Neural cell (in vitro differentiated cells): ENCODE measurements around the gene ARHGAP40. TPM values are rescaled to one million over a fixed set of nuclear protein-coding genes. Genes with fewer than 3 reads are reported as not detected.

Experiments
- H2AFZ ChIP-seq: fragments of 200-600, 300-800 bp; sonication (generic), shearing (Covaris generic); 2 replicates; pipeline ENCODE4 v1.6.0; 2014; ENCODE audit warnings: low read depth, mild to moderate bottlenecking, antibody characterized with exemption, low read length, moderate library complexity
- H3F3A ChIP-seq: fragments of 200-600 bp; shearing (Covaris generic); 2 replicates; pipeline ENCODE4 v1.6.1; 2016; ENCODE audit warnings: mild to moderate bottlenecking, moderate library complexity, mixed read lengths, antibody characterized with exemption, low read length; ENCODE audit not compliant: insufficient read depth, poor library complexity, severe bottlenecking
- H3K27ac ChIP-seq: fragments of 200-600, 300-800 bp; sonication (generic), shearing (Covaris generic); 2 replicates; pipeline ENCODE4 v1.5.1; 2014; ENCODE audit warnings: mild to moderate bottlenecking, low read length, moderate library complexity
- H3K27me3 ChIP-seq: fragments of 300-800, 200-600 bp; sonication (generic), shearing (Covaris generic); 2 replicates; pipeline ENCODE4 v1.6.0; 2014; ENCODE audit warnings: mild to moderate bottlenecking, low read depth, low read length, moderate library complexity; ENCODE audit not compliant: insufficient read depth
- H3K36me3 ChIP-seq: fragments of 300-800, 200-600 bp; sonication (generic), shearing (Covaris generic); 2 replicates; pipeline ENCODE4 v1.5.1; 2014; ENCODE audit warnings: mild to moderate bottlenecking, antibody characterized with exemption, low read length, moderate library complexity; ENCODE audit not compliant: insufficient read depth
- H3K4me2 ChIP-seq: fragments of 300-800, 200-600 bp; sonication (generic), shearing (Covaris generic); 2 replicates; pipeline ENCODE4 v1.6.0; 2014; ENCODE audit warnings: mild to moderate bottlenecking, low read length
- H3K4me3 ChIP-seq: fragments of 300-800, 200-600 bp; sonication (generic), shearing (Covaris generic); 2 replicates; pipeline ENCODE4 v1.5.1; 2014; ENCODE audit warnings: mild to moderate bottlenecking, low read length, moderate library complexity
- H3K79me2 ChIP-seq: fragments of 200-600 bp; shearing (Covaris generic); replicated peaks from 2 replicates; pipeline ENCODE4 v1.6.0; 2014; ENCODE audit warnings: mild to moderate bottlenecking, low read length, moderate library complexity; ENCODE audit not compliant: insufficient read depth
- H3K9ac ChIP-seq: fragments of 300-800, 200-600 bp; sonication (generic), shearing (Covaris generic); 2 replicates; pipeline ENCODE4 v1.6.1; 2016; ENCODE audit warnings: mild to moderate bottlenecking, low read length, mixed read lengths
- H3K9me2 ChIP-seq: fragments of 200-600 bp; shearing (Covaris generic); 2 replicates; pipeline ENCODE4 v1.6.1; 2016; ENCODE audit warnings: mild to moderate bottlenecking, low read length, mixed read lengths; ENCODE audit not compliant: insufficient read depth
- H3K9me3 ChIP-seq: fragments of 200-600, 300-800 bp; sonication (generic), shearing (Covaris generic); 2 replicates; pipeline ENCODE4 v1.6.1; 2016; ENCODE audit warnings: mild to moderate bottlenecking, mixed run types, low read length, moderate library complexity, mixed read lengths
- H4K20me1 ChIP-seq: fragments of 200-600 bp; shearing (Covaris generic); 2 replicates; pipeline ENCODE4 v1.6.1; 2016; ENCODE audit warnings: mild to moderate bottlenecking, mixed run types; ENCODE audit not compliant: insufficient read depth
- EP300 ChIP-seq: fragments of 450-650 bp; conservative IDR thresholded peaks from 2 replicates; pipeline ENCODE4 v1.6.1; 2014; ENCODE audit warnings: antibody characterized with exemption, mild to moderate bottlenecking, moderate library complexity; ENCODE audit not compliant: poor library complexity, severe bottlenecking
- EZH2 ChIP-seq: fragments of 200-600, 300-800 bp; shearing (Covaris generic), sonication (generic); IDR thresholded peaks from 2 replicates; pipeline ENCODE4 v1.6.1; 2014; ENCODE audit warnings: antibody characterized with exemption, low read length, borderline replicate concordance, mild to moderate bottlenecking; ENCODE audit not compliant: insufficient read depth, poor library complexity, severe bottlenecking
- MXI1 ChIP-seq: fragments of 450-650 bp; conservative IDR thresholded peaks from 2 replicates; pipeline ENCODE4 v1.6.1; 2014; ENCODE audit warnings: antibody characterized with exemption, mild to moderate bottlenecking; ENCODE audit not compliant: poor library complexity, severe bottlenecking
- POLR2AphosphoS5 ChIP-seq: IDR thresholded peaks from 2 replicates; pipeline ENCODE4 v1.6.1; 2012
- RAD21 ChIP-seq: fragments of 450-650 bp; conservative IDR thresholded peaks from 2 replicates; pipeline ENCODE4 v1.6.1; 2014; ENCODE audit warnings: antibody characterized with exemption, mild to moderate bottlenecking, moderate library complexity
- SMC3 ChIP-seq: fragments of 450-650 bp; conservative IDR thresholded peaks from 2 replicates; pipeline ENCODE4 v1.6.1; 2014; ENCODE audit warnings: antibody characterized with exemption, mild to moderate bottlenecking, moderate library complexity; ENCODE audit not compliant: poor library complexity
- TAF1 ChIP-seq: IDR thresholded peaks from 2 replicates; pipeline ENCODE4 v1.6.1; 2012; ENCODE audit warnings: low read depth
- polyA plus RNA-seq: library from polyadenylated mRNA; depleted of rRNA; stranded (reverse); fragments of >200 nt; gene quantifications from 2 replicates; pipeline ENCODE4 v1.2.3, GENCODE V29; 2014
- TF ChIP-seq, protein P1 (sequence below): IDR thresholded peaks from 2 replicates; pipeline ENCODE4 v1.6.1; 2012; ENCODE audit warnings: borderline replicate concordance
- TF ChIP-seq, protein P2 (sequence below): fragments of 450-650 bp; IDR thresholded peaks from 2 replicates; pipeline ENCODE4 v1.5.1; 2014; ENCODE audit warnings: antibody characterized with exemption, mild to moderate bottlenecking, moderate library complexity; ENCODE audit not compliant: poor library complexity, severe bottlenecking

Gene ARHGAP40
- polyA plus RNA-seq, 1 donor from 2014 or later = 0.61 TPM

DNA sequence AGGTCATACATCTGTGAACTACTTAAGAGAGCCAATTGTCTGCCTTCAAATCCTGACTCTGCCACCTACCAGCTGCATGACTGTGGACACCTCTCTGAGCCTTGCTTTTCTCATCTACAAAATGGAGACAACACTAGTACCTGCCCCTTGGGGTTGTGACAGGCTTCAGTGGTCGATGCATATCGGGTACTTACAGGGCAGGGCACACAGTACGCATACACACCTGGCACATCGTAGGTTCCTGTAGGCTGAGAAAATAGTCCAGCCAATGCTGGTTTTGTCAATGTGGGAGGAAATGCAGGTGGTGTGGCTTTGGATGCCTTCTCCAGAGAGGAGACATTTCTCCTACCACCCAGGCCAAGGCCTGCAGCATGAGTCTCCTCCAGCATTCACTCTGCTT, 18.3 kb upstream of the ARHGAP40 start:
- H3K27ac ChIP-seq = no peak overlapping the region
- no peaks in the 10 kb centered on the region for H3K79me2 ChIP-seq
- no peak overlapping the region for H3K9ac ChIP-seq
- H3F3A ChIP-seq = no peaks in the 10 kb centered on the region
- no peak overlapping the region for H3K4me2 ChIP-seq
- H3K27me3 ChIP-seq = no peaks in the 10 kb centered on the region
- H3K36me3 ChIP-seq = no peaks in the 10 kb centered on the region
- H3K4me3 ChIP-seq = no peak overlapping the region
- TF ChIP-seq SMC3 (no peak), POLR2AphosphoS5 (no peak), EP300 (no peak), RAD21 (no peak), EZH2 (no peak), MXI1 (no peak), TAF1 (no peak)
- TF ChIP-seq, protein P1, sequence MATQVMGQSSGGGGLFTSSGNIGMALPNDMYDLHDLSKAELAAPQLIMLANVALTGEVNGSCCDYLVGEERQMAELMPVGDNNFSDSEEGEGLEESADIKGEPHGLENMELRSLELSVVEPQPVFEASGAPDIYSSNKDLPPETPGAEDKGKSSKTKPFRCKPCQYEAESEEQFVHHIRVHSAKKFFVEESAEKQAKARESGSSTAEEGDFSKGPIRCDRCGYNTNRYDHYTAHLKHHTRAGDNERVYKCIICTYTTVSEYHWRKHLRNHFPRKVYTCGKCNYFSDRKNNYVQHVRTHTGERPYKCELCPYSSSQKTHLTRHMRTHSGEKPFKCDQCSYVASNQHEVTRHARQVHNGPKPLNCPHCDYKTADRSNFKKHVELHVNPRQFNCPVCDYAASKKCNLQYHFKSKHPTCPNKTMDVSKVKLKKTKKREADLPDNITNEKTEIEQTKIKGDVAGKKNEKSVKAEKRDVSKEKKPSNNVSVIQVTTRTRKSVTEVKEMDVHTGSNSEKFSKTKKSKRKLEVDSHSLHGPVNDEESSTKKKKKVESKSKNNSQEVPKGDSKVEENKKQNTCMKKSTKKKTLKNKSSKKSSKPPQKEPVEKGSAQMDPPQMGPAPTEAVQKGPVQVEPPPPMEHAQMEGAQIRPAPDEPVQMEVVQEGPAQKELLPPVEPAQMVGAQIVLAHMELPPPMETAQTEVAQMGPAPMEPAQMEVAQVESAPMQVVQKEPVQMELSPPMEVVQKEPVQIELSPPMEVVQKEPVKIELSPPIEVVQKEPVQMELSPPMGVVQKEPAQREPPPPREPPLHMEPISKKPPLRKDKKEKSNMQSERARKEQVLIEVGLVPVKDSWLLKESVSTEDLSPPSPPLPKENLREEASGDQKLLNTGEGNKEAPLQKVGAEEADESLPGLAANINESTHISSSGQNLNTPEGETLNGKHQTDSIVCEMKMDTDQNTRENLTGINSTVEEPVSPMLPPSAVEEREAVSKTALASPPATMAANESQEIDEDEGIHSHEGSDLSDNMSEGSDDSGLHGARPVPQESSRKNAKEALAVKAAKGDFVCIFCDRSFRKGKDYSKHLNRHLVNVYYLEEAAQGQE = no peak
- TF ChIP-seq, protein P2, sequence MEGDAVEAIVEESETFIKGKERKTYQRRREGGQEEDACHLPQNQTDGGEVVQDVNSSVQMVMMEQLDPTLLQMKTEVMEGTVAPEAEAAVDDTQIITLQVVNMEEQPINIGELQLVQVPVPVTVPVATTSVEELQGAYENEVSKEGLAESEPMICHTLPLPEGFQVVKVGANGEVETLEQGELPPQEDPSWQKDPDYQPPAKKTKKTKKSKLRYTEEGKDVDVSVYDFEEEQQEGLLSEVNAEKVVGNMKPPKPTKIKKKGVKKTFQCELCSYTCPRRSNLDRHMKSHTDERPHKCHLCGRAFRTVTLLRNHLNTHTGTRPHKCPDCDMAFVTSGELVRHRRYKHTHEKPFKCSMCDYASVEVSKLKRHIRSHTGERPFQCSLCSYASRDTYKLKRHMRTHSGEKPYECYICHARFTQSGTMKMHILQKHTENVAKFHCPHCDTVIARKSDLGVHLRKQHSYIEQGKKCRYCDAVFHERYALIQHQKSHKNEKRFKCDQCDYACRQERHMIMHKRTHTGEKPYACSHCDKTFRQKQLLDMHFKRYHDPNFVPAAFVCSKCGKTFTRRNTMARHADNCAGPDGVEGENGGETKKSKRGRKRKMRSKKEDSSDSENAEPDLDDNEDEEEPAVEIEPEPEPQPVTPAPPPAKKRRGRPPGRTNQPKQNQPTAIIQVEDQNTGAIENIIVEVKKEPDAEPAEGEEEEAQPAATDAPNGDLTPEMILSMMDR = no peak
- H3K9me3 ChIP-seq = no peaks in the 10 kb centered on the region
- no peaks in the 10 kb centered on the region for H4K20me1 ChIP-seq
- H2AFZ ChIP-seq = no peak overlapping the region
- no peaks in the 10 kb centered on the region for H3K9me2 ChIP-seq

DNA sequence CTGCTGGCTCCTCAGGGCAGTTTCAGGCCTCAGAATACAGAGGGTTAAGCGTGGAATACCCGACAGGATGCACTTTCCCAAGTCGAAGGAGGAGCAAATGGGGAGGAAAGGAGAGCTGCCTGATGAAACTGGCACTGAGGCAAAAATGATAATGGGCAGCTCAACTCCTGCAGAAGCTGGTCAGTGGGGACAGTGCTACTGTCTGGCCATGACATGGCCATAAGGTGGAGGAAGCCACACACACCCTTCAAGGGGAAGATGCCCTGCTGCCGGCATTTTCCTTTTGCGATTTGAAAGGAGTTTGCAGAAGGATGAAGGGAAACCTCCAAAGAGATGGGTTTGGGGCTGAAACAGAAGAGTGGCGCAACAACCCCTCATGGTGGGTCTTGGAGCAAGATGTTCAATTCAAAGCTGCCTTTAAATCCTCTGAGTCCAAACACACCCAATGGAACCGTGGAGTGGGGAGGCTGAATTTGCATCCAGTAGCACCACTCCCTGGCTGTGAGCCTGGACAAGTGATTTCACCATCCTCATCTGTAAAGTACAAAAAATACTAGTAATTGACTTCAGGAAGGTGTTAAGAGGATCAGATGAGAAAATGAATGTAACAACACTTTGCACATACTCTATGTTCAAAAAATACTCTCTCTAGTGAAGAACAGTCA, 17.4 kb upstream of the ARHGAP40 start:
- no peaks in the 10 kb centered on the region for H3K27me3 ChIP-seq
- no peak overlapping the region for H3K4me2 ChIP-seq
- H2AFZ ChIP-seq = no peak overlapping the region
- no peaks in the 10 kb centered on the region for H3F3A ChIP-seq
- no peak overlapping the region for H3K4me3 ChIP-seq
- H3K79me2 ChIP-seq = no peaks in the 10 kb centered on the region
- H3K27ac ChIP-seq = no peak overlapping the region
- no peak overlapping the region for H3K9ac ChIP-seq
- H3K9me3 ChIP-seq = no peaks in the 10 kb centered on the region
- no peak for TF ChIP-seq TAF1
- TF ChIP-seq, protein P2 = no peak
- TF ChIP-seq EZH2 = no peak
- TF ChIP-seq, protein P1 = no peak
- TF ChIP-seq MXI1 = no peak
- TF ChIP-seq POLR2AphosphoS5 = no peak
- TF ChIP-seq RAD21 = no peak
- H4K20me1 ChIP-seq = no peaks in the 10 kb centered on the region
- no peaks in the 10 kb centered on the region for H3K36me3 ChIP-seq
- no peaks in the 10 kb centered on the region for H3K9me2 ChIP-seq
